KMS-11 (cell line): ENCODE results near the gene SP5.

Experiments
- H2AFZ ChIP-seq: fragments of 200-600 bp; sonication (generic); 2 replicates; pipeline ENCODE4 v1.6.1; 2016; ENCODE audit warnings: antibody characterized with exemption, mixed run types, low read depth
- H3K27ac ChIP-seq: fragments of 200-600 bp; sonication (generic); 2 replicates; pipeline ENCODE4 v1.6.1; 2016; ENCODE audit warnings: mild to moderate bottlenecking, mixed run types
- H3K27me3 ChIP-seq: fragments of 200-600 bp; sonication (generic); 2 replicates; pipeline ENCODE4 v1.6.1; 2017; ENCODE audit warnings: mild to moderate bottlenecking, low read depth, mixed run types, moderate library complexity; ENCODE audit not compliant: insufficient read depth
- H3K36me3 ChIP-seq: fragments of 200-600 bp; sonication (generic); 2 replicates; pipeline ENCODE4 v1.6.1; 2017; ENCODE audit warnings: mild to moderate bottlenecking, mixed run types; ENCODE audit not compliant: insufficient read depth
- H3K4me1 ChIP-seq: fragments of 200-600 bp; sonication (generic); 2 replicates; pipeline ENCODE4 v1.6.1; 2016; ENCODE audit warnings: mild to moderate bottlenecking, low read depth, mixed run types; ENCODE audit not compliant: poor library complexity, severe bottlenecking
- H3K4me2 ChIP-seq: fragments of 200-600 bp; sonication (generic); 2 replicates; pipeline ENCODE4 v1.7.0; 2016; ENCODE audit warnings: mild to moderate bottlenecking, mixed run types
- H3K4me3 ChIP-seq: fragments of 200-600 bp; sonication (generic); IDR thresholded peaks from 2 replicates; pipeline ENCODE4 v1.6.1; 2017; ENCODE audit warnings: low read depth, low read length, mixed read lengths; ENCODE audit not compliant: insufficient read depth
- H3K79me2 ChIP-seq: fragments of 200-600 bp; sonication (generic); 2 replicates; pipeline ENCODE4 v1.6.1; 2016; ENCODE audit warnings: low read depth, mixed run types; ENCODE audit not compliant: insufficient read depth
- H3K9ac ChIP-seq: fragments of 200-600 bp; sonication (generic); 2 replicates; pipeline ENCODE4 v1.6.1; 2016; ENCODE audit warnings: mild to moderate bottlenecking, mixed run types
- H4K20me1 ChIP-seq: fragments of 200-600 bp; sonication (generic); 2 replicates; pipeline ENCODE4 v1.6.1; 2016; ENCODE audit warnings: mild to moderate bottlenecking, mixed run types; ENCODE audit not compliant: insufficient read depth
- CTCF ChIP-seq: fragments of 200-600 bp; sonication (generic); conservative IDR thresholded peaks from 2 replicates; pipeline ENCODE4 v1.6.1; 2017; ENCODE audit warnings: low read depth, mild to moderate bottlenecking, antibody characterized with exemption, low read length, moderate library complexity, mixed read lengths

SP5 gene

GRCh38 chr2:170717991-170718589 is 3.0 kb downstream of the SP5 start:
- H3K27ac ChIP-seq, result no peak overlapping the region
- H2AFZ ChIP-seq, result no peak overlapping the region
- H3K4me1 ChIP-seq, result no peaks in the 10 kb centered on the region
- no peaks in the 10 kb centered on the region for H4K20me1 ChIP-seq
- H3K27me3 ChIP-seq, result no peaks in the 10 kb centered on the region
- H3K36me3 ChIP-seq, result no peaks in the 10 kb centered on the region
- no peak overlapping the region for H3K9ac ChIP-seq
- H3K79me2 ChIP-seq, result no peaks in the 10 kb centered on the region
- no peak overlapping the region for H3K4me3 ChIP-seq
- no peak for TF ChIP-seq CTCF
- H3K4me2 ChIP-seq, result no peak overlapping the region

DNA sequence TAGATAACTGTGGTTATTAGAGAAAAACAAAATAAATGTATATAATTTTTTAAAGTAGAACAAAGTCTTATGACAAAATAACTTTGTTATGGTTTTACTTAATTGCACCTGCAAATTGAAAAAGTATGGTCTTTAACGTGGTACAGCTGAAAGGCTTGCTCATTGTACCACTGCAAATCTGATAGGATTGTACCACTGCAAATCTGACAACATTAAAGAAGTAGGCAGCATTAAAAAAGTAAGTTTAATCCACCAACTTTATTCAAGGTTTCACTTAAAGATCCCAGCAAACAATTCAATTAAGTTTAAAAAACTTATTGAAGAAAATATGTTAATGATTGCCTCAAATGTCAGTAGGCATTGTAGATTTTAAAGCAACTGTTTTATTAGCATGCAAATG is 4.7 kb downstream of the SP5 start:
- Histone ChIP-seq H4K20me1 (no peaks in the 10 kb centered on the region), H2AFZ (no peak overlapping the region), H3K27ac (no peak overlapping the region), H3K4me3 (no peak overlapping the region), H3K36me3 (no peaks in the 10 kb centered on the region), H3K27me3 (no peaks in the 10 kb centered on the region), H3K79me2 (no peaks in the 10 kb centered on the region), H3K4me1 (no peaks in the 10 kb centered on the region), H3K9ac (no peak overlapping the region), H3K4me2 (no peak overlapping the region)
- no peak for TF ChIP-seq CTCF

GRCh38 chr2:170721678-170722077 is 6.5 kb downstream of the SP5 start:
- Histone ChIP-seq H3K79me2 (no peaks in the 10 kb centered on the region), H3K4me1 (no peaks in the 10 kb centered on the region), H3K27me3 (no peaks in the 10 kb centered on the region), H2AFZ (no peak overlapping the region), H3K9ac (no peak overlapping the region), H3K4me2 (no peak overlapping the region), H3K4me3 (no peak overlapping the region), H4K20me1 (no peaks in the 10 kb centered on the region), H3K36me3 (no peaks in the 10 kb centered on the region), H3K27ac (no peak overlapping the region)
- TF ChIP-seq CTCF, result no peak

DNA sequence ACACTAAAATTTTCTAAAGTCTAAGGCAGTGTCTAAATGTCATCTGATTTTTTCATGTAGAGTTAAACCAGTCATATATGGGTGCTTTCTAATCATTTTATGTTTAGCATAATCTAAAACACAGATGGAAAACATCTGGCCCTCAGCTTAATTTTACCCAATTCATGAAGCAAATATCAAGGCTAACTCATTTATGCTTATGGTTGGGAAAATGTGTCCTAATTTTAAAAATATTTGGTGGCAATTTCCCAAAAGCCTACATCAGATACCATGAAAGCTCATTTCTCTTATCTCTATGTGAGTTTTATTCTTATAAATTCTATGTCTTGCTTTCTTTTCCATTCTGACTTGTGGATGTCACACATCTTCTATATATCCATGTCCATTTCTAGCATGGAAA is 7.2 kb downstream of the SP5 start:
- H2AFZ ChIP-seq, result no peak overlapping the region

More for the DNA sequence above, 7.2 kb downstream of the SP5 start:
- Histone ChIP-seq H3K4me3 (no peak overlapping the region), H3K79me2 (no peaks in the 10 kb centered on the region), H3K36me3 (no peaks in the 10 kb centered on the region), H3K4me2 (no peak overlapping the region), H4K20me1 (no peaks in the 10 kb centered on the region), H3K4me1 (no peaks in the 10 kb centered on the region), H3K27me3 (no peaks in the 10 kb centered on the region), H3K9ac (no peak overlapping the region), H3K27ac (no peak overlapping the region)
- no peak for TF ChIP-seq CTCF
